Colonic mucosa (tissue), 4 donors: ENCODE results near the gene SYT2. TPM values are rescaled to one million over a fixed set of nuclear protein-coding genes. Genes with fewer than 3 reads are reported as not detected.

Experiments
- DNase-seq: peaks from one replicate; pipeline ENCODE4 v3.0.0-alpha.2; 2020
- H3K27ac ChIP-seq: fragments of 200-600 bp; one replicate; pipeline ENCODE4 v1.8.0; 2021
- H3K27me3 ChIP-seq: fragments of 200-600 bp; one replicate; pipeline ENCODE4 v1.8.0; 2021
- H3K36me3 ChIP-seq: fragments of 200-600 bp; one replicate; pipeline ENCODE4 v1.8.0; 2021
- H3K4me1 ChIP-seq: fragments of 200-600 bp; one replicate; pipeline ENCODE4 v1.8.0; 2021; ENCODE audit warnings: mild to moderate bottlenecking
- H3K4me3 ChIP-seq: fragments of 200-600 bp; one replicate; pipeline ENCODE4 v1.8.0; 2021
- H3K9ac ChIP-seq, 2 donors: one replicate each; pipeline ENCODE4 v1.7.0; 2013; ENCODE audit warnings: control low read depth in 2 of 2, low read depth in 2 of 2, low read length in 2 of 2
- H3K9me3 ChIP-seq: fragments of 200-600 bp; one replicate; pipeline ENCODE4 v1.8.0; 2021
- CTCF ChIP-seq: fragments of 200-600 bp; IDR thresholded peaks from one replicate; pipeline ENCODE4 v1.8.0; 2022; ENCODE audit warnings: antibody characterized with exemption, mild to moderate bottlenecking
- intact Hi-C: fragments of 100-400 bp; cut with DNase I; formaldehyde crosslinking; loops from one replicate; pipeline ENCODE4 v1.14.1; 2022
- total RNA-seq, 2 donors: library from RNA; stranded (reverse); fragmentation: NEBNext Ultra II Directional in 1 of 2; extraction: Animal tissue kit (Norgen Biotek cat#: 25700) in 1 of 2; gene quantifications; one replicate each; pipeline ENCODE4 v1.2.1, GENCODE V29; 2021
- donor health status: healthy.
- donor health status: DM: no; HTN: no; CAD: no.
- donor health status: DM: no; HTN: no; CAD: no.

Gene SYT2
- total RNA-seq, 2 donors from 2014 or later: 0.15 to 0.19 TPM

GRCh38 chr1:202711949-202712635, 1.8 kb upstream of the SYT2 start:
- intact Hi-C loops: loop anchor here (10.0 kb wide), 1 partner anchor 387 kb away; no protein-coding TSS in a partner anchor
- H3K27me3 ChIP-seq: peaks cover 34% of the 10 kb centered on the region
- H3K36me3 ChIP-seq: no peaks in the 10 kb centered on the region
- H3K9ac ChIP-seq: no peak overlapping the region
- no peak overlapping the region for H3K27ac ChIP-seq
- no peaks in the 10 kb centered on the region for H3K9me3 ChIP-seq
- H3K4me1 ChIP-seq: peaks cover 7% of the 10 kb centered on the region
- no peak for DNase-seq
- no peak for TF ChIP-seq CTCF
- H3K4me3 ChIP-seq: no peak overlapping the region

- intact Hi-C loops: loop anchor here (10.0 kb wide), 1 partner anchor 385 kb away; no protein-coding TSS in a partner anchor
- Histone ChIP-seq H3K4me1 (peaks cover 7% of the 10 kb centered on the region), H3K4me3 (no peak overlapping the region), H3K36me3 (no peaks in the 10 kb centered on the region), H3K9ac (no peak overlapping the region), H3K9me3 (no peaks in the 10 kb centered on the region), H3K27ac (no peak overlapping the region), H3K27me3 (peaks cover 34% of the 10 kb centered on the region)
- no peak for DNase-seq
- no peak for TF ChIP-seq CTCF
Measured at GRCh38 chr1:202709276-202710041, 795 bp downstream of the SYT2 start.

DNA sequence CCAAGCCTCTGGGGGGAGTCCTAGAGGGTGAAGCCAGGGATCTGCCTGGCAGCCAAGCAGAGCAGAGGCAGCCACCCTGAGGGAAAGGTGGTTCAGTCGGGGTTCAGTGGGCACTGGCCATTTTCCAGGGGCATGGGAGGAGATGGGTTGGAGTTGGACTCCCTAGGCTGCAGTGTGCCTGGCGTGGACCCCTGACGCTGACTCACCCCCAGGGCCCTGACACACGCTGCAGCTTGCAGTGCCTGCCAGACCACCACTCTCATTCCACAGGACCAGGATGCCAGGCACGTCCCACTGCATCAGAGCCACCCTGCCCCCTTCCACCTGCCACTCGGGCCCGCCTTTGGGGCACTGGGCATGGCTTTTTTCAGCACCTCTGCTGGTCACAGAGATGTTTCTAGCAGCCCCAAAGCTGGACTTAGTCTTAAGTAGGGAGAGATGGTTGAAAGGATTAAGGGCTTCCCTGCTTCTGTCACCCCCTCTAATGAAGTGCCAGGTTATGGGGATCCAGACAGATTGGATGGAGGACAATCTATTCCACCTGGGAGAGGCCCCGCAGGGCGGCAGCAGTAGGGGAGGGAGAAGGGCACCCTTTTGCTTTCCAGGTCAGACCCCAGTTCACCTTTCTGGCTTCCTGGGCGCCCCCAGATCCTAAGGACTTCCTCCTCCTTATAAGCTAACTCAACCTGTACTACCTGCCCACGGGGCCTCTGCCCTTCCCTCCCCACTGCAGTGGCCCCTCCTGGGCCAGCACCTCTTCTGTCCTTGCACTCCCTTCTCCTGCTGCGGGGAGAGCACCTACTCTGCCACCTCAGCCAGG, 1.6 kb downstream of the SYT2 start:
- no peaks in the 10 kb centered on the region for H3K36me3 ChIP-seq
- no peaks in the 10 kb centered on the region for H3K9me3 ChIP-seq
- H3K27me3 ChIP-seq: peaks cover 34% of the 10 kb centered on the region
- intact Hi-C loops: no loop called here
- TF ChIP-seq CTCF: no peak
- H3K4me3 ChIP-seq: no peak overlapping the region
- H3K9ac ChIP-seq: no peak overlapping the region
- H3K27ac ChIP-seq: no peak overlapping the region
- DNase-seq: no peak
- H3K4me1 ChIP-seq: peaks cover 7% of the 10 kb centered on the region

GRCh38 chr1:202706851-202707250, 3.4 kb downstream of the SYT2 start:
- Histone ChIP-seq H3K9me3 (no peaks in the 10 kb centered on the region), H3K4me3 (no peak overlapping the region), H3K27ac (no peak overlapping the region), H3K36me3 (no peaks in the 10 kb centered on the region), H3K4me1 (peaks cover 7% of the 10 kb centered on the region), H3K9ac (no peak overlapping the region), H3K27me3 (peaks cover 34% of the 10 kb centered on the region)
- TF ChIP-seq CTCF: no peak
- intact Hi-C loops: no loop called here
- no peak for DNase-seq

GRCh38 chr1:202704601-202705000, 5.7 kb downstream of the SYT2 start:
- Histone ChIP-seq H3K27ac (no peak overlapping the region), H3K9ac (no peak overlapping the region), H3K4me3 (no peak overlapping the region), H3K36me3 (no peaks in the 10 kb centered on the region), H3K9me3 (no peaks in the 10 kb centered on the region), H3K27me3 (peaks cover 18% of the 10 kb centered on the region), H3K4me1 (peaks cover 1% of the 10 kb centered on the region)
- intact Hi-C loops: no loop called here
- DNase-seq: no peak
- TF ChIP-seq CTCF: no peak
